ENCODE data around the gene C9orf153.

The C9orf153 gene

DNA sequence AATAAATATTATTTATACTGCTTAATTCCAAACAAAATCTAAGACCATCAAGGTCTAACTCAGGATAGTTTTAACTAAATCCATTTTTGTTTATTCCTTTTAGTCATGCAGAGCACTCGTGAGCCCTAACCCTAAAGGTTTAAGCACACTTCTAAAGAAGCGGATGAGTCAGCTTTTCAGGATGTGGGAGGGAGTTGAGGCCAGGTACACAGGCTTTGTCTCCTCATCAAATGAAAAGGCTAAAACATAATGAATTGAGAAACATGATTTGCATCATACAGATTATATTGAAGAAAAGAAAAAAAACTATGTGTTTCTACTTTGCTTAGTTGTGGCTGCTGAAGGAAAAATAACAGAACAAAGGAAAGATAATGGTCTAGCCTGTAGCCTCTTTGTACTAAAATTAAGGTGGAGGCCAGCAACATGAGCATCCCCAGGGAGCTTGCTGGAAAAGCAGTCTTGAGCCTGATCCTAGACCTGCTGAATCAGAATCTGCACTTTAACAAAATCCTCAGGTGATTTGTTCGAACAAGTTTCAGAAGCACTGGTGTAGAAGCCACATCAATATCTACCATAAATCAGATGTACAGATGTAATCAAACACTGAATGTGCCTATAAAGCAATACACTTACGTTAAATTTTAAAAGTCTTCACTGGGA is 44.0 kb upstream of the C9orf153 start:
- H3K79me2 ChIP-seq (ENCODE audit: insufficient read depth, low read length): no peaks in the 10 kb centered on the region
- H3K9me2 ChIP-seq (replicated peaks; ENCODE audit: insufficient read depth, low read length): no peaks in the 10 kb centered on the region
- H3K27me3 ChIP-seq (ENCODE audit: low read length): no peaks in the 10 kb centered on the region
- no peak overlapping the region for H3K27ac ChIP-seq (ENCODE audit: low read depth, low read length)
- H3K4me3 ChIP-seq (ENCODE audit: insufficient read depth, low read length, poor library complexity, severe bottlenecking): no peak overlapping the region
- TF ChIP-seq CTCF (IDR thresholded peaks at IDR 0.05; ENCODE audit: insufficient read depth, low read length, poor library complexity, severe bottlenecking) (no peak), EZH2phosphoT487 (conservative IDR thresholded peaks at IDR 0.05; ENCODE audit: low read length) (no peak)
- H3K4me2 ChIP-seq (ENCODE audit: low read depth, low read length, poor library complexity, severe bottlenecking): no peak overlapping the region
- H3K9me3 ChIP-seq (ENCODE audit: insufficient read depth, low read length): no peaks in the 10 kb centered on the region
- no peak overlapping the region for H3K9ac ChIP-seq (ENCODE audit: low read length)
- no peaks in the 10 kb centered on the region for H4K20me1 ChIP-seq (ENCODE audit: low read depth, low read length)
- no peaks in the 10 kb centered on the region for H3F3A ChIP-seq (ENCODE audit: insufficient read depth)
- peaks cover 68% of the 10 kb centered on the region for H3K36me3 ChIP-seq (ENCODE audit: low read length)
- no peak overlapping the region for H2AFZ ChIP-seq (ENCODE audit: low read depth, low read length, severe bottlenecking)

DNA sequence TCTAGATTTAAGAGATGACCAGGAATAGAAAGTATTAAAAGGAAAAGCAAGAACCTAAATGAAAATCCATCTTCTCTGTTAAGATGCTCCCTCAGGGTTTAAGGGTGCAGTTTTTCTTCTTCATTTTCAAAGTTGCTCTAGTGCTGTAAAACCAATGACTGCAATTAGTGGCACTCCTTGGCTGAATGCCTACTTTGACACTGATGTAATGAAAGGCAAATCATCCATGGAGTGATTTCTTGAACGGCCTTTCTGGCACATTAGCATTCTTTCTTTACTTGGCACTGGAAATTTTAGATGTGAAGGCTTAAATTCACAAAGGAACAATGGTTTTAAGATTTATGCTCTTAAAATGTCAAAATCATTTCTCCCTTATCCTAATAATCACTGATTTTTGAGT is 42.2 kb upstream of the C9orf153 start:
- H4K20me1 ChIP-seq (ENCODE audit: low read depth, low read length): no peaks in the 10 kb centered on the region
- peaks cover 67% of the 10 kb centered on the region for H3K36me3 ChIP-seq (ENCODE audit: low read length)
- H3K9me2 ChIP-seq (replicated peaks; ENCODE audit: insufficient read depth, low read length): no peaks in the 10 kb centered on the region
- H3K4me2 ChIP-seq (ENCODE audit: low read depth, low read length, poor library complexity, severe bottlenecking): no peak overlapping the region
- no peaks in the 10 kb centered on the region for H3K27me3 ChIP-seq (ENCODE audit: low read length)
- no peak overlapping the region for H2AFZ ChIP-seq (ENCODE audit: low read depth, low read length, severe bottlenecking)
- TF ChIP-seq EZH2phosphoT487 (conservative IDR thresholded peaks at IDR 0.05; ENCODE audit: low read length): no peak
- no peak for TF ChIP-seq CTCF (IDR thresholded peaks at IDR 0.05; ENCODE audit: insufficient read depth, low read length, poor library complexity, severe bottlenecking)
- H3K4me3 ChIP-seq (ENCODE audit: insufficient read depth, low read length, poor library complexity, severe bottlenecking): no peak overlapping the region
- no peaks in the 10 kb centered on the region for H3K79me2 ChIP-seq (ENCODE audit: insufficient read depth, low read length)
- H3K9me3 ChIP-seq (ENCODE audit: insufficient read depth, low read length): no peaks in the 10 kb centered on the region
- H3F3A ChIP-seq (ENCODE audit: insufficient read depth): no peaks in the 10 kb centered on the region
- H3K9ac ChIP-seq (ENCODE audit: low read length): no peak overlapping the region
- no peak overlapping the region for H3K27ac ChIP-seq (ENCODE audit: low read depth, low read length)

GRCh38 chr9:86300701-86301100 is 41.2 kb upstream of the C9orf153 start:
- Histone ChIP-seq H3K4me2 (ENCODE audit: low read depth, low read length, poor library complexity, severe bottlenecking) (no peak overlapping the region), H3K36me3 (ENCODE audit: low read length) (peaks cover 62% of the 10 kb centered on the region), H3K9me2 (replicated peaks; ENCODE audit: insufficient read depth, low read length) (no peaks in the 10 kb centered on the region), H3K27me3 (ENCODE audit: low read length) (no peaks in the 10 kb centered on the region), H3K27ac (ENCODE audit: low read depth, low read length) (no peak overlapping the region), H3K4me3 (ENCODE audit: insufficient read depth, low read length, poor library complexity, severe bottlenecking) (no peak overlapping the region), H2AFZ (ENCODE audit: low read depth, low read length, severe bottlenecking) (no peak overlapping the region), H3K79me2 (ENCODE audit: insufficient read depth, low read length) (no peaks in the 10 kb centered on the region), H3K9ac (ENCODE audit: low read length) (no peak overlapping the region), H3K9me3 (ENCODE audit: insufficient read depth, low read length) (no peaks in the 10 kb centered on the region), H4K20me1 (ENCODE audit: low read depth, low read length) (no peaks in the 10 kb centered on the region), H3F3A (ENCODE audit: insufficient read depth) (no peaks in the 10 kb centered on the region)
- TF ChIP-seq EZH2phosphoT487 (conservative IDR thresholded peaks at IDR 0.05; ENCODE audit: low read length): no peak
- TF ChIP-seq CTCF (IDR thresholded peaks at IDR 0.05; ENCODE audit: insufficient read depth, low read length, poor library complexity, severe bottlenecking): no peak
